Gastrocnemius medialis (tissue), 4 donors: ENCODE measurements around the gene HNRNPA1.

ENCODE experiments used
- CTCF ChIP-seq, 5 experiments: fragments of 450-650 bp in 3 of 5; fragments of 200-600 bp in 2 of 5; sonication (generic) in 2 of 5; IDR thresholded peaks in 4 of 5; conservative IDR thresholded peaks in 1 of 5; 1 replicate in 4 of 5; 2 replicates in 1 of 5; pipeline ENCODE4 v1.5.1; 2016 to 2019; ENCODE audit warnings: antibody characterized with exemption in 5 of 5, mild to moderate bottlenecking in 3 of 5, moderate library complexity in 3 of 5
- POLR2A ChIP-seq, 2 donors: fragments of 450-650 bp; IDR thresholded peaks; one replicate each; pipeline ENCODE4 v1.6.1; 2017; ENCODE audit warnings: antibody characterized with exemption in 2 of 2, mild to moderate bottlenecking in 2 of 2, moderate library complexity in 2 of 2

GRCh38 chr12:54249489-54249888 is 31.0 kb upstream of the HNRNPA1 start:
- TF ChIP-seq POLR2A (IDR thresholded peaks at IDR 0.05) = no peak
- no peak for TF ChIP-seq CTCF (IDR thresholded peaks at IDR 0.05 in 4 of 5, conservative IDR thresholded peaks at IDR 0.05 in 1 of 5)
